SU-DHL-6 (cell line): ENCODE data around the gene PRKAR2B.

Experiments
- H2AFZ ChIP-seq: fragments of 200-600 bp; sonication (generic); 2 replicates; pipeline ENCODE4 v1.6.1; 2014; ENCODE audit warnings: low read depth, mild to moderate bottlenecking, moderate library complexity, mixed read lengths, antibody characterized with exemption, low read length; ENCODE audit not compliant: severe bottlenecking
- H3F3A ChIP-seq: fragments of 200-600 bp; shearing (Covaris generic); 2 replicates; pipeline ENCODE4 v1.6.0; 2016; ENCODE audit warnings: antibody characterized with exemption, mild to moderate bottlenecking; ENCODE audit not compliant: insufficient read depth
- H3K27ac ChIP-seq: fragments of 200-600 bp; sonication (generic); 2 replicates; pipeline ENCODE4 v1.5.1; 2016; ENCODE audit warnings: low read depth, mild to moderate bottlenecking, low read length, moderate library complexity, mixed read lengths
- H3K27me3 ChIP-seq: fragments of 200-600 bp; sonication (generic), shearing (Covaris generic); 2 replicates; pipeline ENCODE4 v1.6.0; 2014; ENCODE audit warnings: mild to moderate bottlenecking, low read length
- H3K36me3 ChIP-seq: fragments of 200-600 bp; sonication (generic); 2 replicates; pipeline ENCODE4 v1.6.1; 2014; ENCODE audit warnings: mild to moderate bottlenecking, low read length, mixed read lengths
- H3K4me2 ChIP-seq: fragments of 300-600, 200-600 bp; shearing (Covaris generic), sonication (generic); 2 replicates; pipeline ENCODE4 v1.6.0; 2014; ENCODE audit warnings: low read length, low read depth, mild to moderate bottlenecking; ENCODE audit not compliant: poor library complexity, severe bottlenecking
- H3K4me3 ChIP-seq: fragments of 200-600 bp; sonication (generic); 2 replicates; pipeline ENCODE4 v1.5.1; 2014; ENCODE audit warnings: antibody characterized with exemption, low read length, mild to moderate bottlenecking, mixed read lengths; ENCODE audit not compliant: insufficient read depth, poor library complexity, severe bottlenecking
- H3K79me2 ChIP-seq: fragments of 200-600 bp; sonication (generic); 2 replicates; pipeline ENCODE4 v1.6.1; 2014; ENCODE audit warnings: mild to moderate bottlenecking, low read length, moderate library complexity; ENCODE audit not compliant: insufficient read depth
- H3K9ac ChIP-seq: fragments of 200-600 bp; sonication (generic); 2 replicates; pipeline ENCODE4 v1.7.0; 2014; ENCODE audit warnings: mild to moderate bottlenecking, low read length
- H3K9me2 ChIP-seq: fragments of 200-600 bp; sonication (generic); replicated peaks from 2 replicates; pipeline ENCODE4 v1.6.1; 2014; ENCODE audit warnings: low read length; ENCODE audit not compliant: insufficient read depth
- H3K9me3 ChIP-seq: fragments of 200-600 bp; sonication (generic); 2 replicates; pipeline ENCODE4 v1.6.1; 2014; ENCODE audit warnings: low read length, mixed read lengths; ENCODE audit not compliant: insufficient read depth
- H4K20me1 ChIP-seq: fragments of 200-600 bp; sonication (generic); 2 replicates; pipeline ENCODE4 v1.6.1; 2014; ENCODE audit warnings: low read depth, mild to moderate bottlenecking, antibody characterized with exemption, low read length, moderate library complexity, mixed read lengths
- CTCF ChIP-seq: fragments of 200-600 bp; sonication (generic); IDR thresholded peaks from one replicate; pipeline ENCODE4 v1.5.1; 2017; ENCODE audit warnings: antibody characterized with exemption, mild to moderate bottlenecking, low read length, moderate library complexity; ENCODE audit not compliant: insufficient read depth, poor library complexity, severe bottlenecking
- EZH2phosphoT487 ChIP-seq: fragments of 200-600 bp; sonication (generic), shearing (Covaris generic); conservative IDR thresholded peaks from 2 replicates; pipeline ENCODE4 v1.6.1; 2018; ENCODE audit warnings: mild to moderate bottlenecking, antibody characterized with exemption, low read length, moderate library complexity, mixed read lengths

PRKAR2B gene

GRCh38 chr7:107128748-107129147 is 84.2 kb downstream of the PRKAR2B start:
- Histone ChIP-seq H3K4me2 (no peak overlapping the region), H3K27me3 (no peaks in the 10 kb centered on the region), H3K9ac (no peak overlapping the region), H3K9me3 (no peaks in the 10 kb centered on the region), H3K9me2 (no peaks in the 10 kb centered on the region), H3K27ac (no peak overlapping the region), H3F3A (no peaks in the 10 kb centered on the region), H2AFZ (no peak overlapping the region), H4K20me1 (no peaks in the 10 kb centered on the region), H3K79me2 (no peaks in the 10 kb centered on the region), H3K36me3 (no peaks in the 10 kb centered on the region), H3K4me3 (no peak overlapping the region)
- TF ChIP-seq EZH2phosphoT487: no peak
- TF ChIP-seq CTCF: no peak

GRCh38 chr7:107130487-107131220 is 86.1 kb downstream of the PRKAR2B start:
- Histone ChIP-seq H3F3A (no peaks in the 10 kb centered on the region), H2AFZ (no peak overlapping the region), H4K20me1 (no peaks in the 10 kb centered on the region), H3K9me3 (no peaks in the 10 kb centered on the region), H3K79me2 (no peaks in the 10 kb centered on the region), H3K4me3 (no peak overlapping the region), H3K36me3 (no peaks in the 10 kb centered on the region), H3K4me2 (no peak overlapping the region), H3K27ac (no peak overlapping the region), H3K9me2 (no peaks in the 10 kb centered on the region), H3K27me3 (no peaks in the 10 kb centered on the region), H3K9ac (no peak overlapping the region)
- TF ChIP-seq CTCF (no peak), EZH2phosphoT487 (no peak)

- Histone ChIP-seq H3K9ac (no peak overlapping the region), H3K9me2 (no peaks in the 10 kb centered on the region), H3K27ac (no peak overlapping the region), H4K20me1 (no peaks in the 10 kb centered on the region), H3K9me3 (no peaks in the 10 kb centered on the region), H3F3A (no peaks in the 10 kb centered on the region), H3K4me2 (no peak overlapping the region), H3K4me3 (no peak overlapping the region), H3K27me3 (no peaks in the 10 kb centered on the region), H3K36me3 (no peaks in the 10 kb centered on the region), H3K79me2 (no peaks in the 10 kb centered on the region), H2AFZ (no peak overlapping the region)
- TF ChIP-seq EZH2phosphoT487 (no peak), CTCF (no peak)
Observed at GRCh38 chr7:107133396-107133795, 88.9 kb downstream of the PRKAR2B start.
